ENCODE measurements around the gene SYNE2.

The SYNE2 gene

DNA sequence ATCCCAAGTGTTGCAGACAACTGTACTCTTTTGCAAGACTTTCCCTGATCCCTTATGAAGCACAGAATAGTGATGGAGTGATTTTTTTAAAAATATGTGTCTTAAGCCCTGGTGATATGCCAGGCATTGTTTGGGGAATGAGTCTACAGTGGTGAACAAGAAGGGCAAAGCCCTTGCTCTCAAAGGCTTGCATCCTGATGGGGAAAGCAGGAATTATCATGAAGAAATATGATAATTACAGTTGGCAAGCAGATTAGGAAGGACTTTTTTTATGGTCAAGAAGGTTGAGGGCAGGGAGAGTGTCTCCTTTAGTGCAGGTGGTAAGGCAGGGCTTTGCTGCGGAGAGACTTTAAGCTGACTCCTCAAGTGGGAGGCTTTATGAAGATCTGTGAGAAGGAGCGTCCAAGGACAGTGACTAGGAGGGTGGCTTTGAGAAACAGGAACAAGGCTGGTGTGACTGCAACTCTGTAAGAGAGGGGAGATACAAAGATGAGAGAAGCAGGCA is 100.2 kb downstream of the SYNE2 start:
- no peak for DNase-seq (ENCODE audit: low read depth, low spot score)

DNA sequence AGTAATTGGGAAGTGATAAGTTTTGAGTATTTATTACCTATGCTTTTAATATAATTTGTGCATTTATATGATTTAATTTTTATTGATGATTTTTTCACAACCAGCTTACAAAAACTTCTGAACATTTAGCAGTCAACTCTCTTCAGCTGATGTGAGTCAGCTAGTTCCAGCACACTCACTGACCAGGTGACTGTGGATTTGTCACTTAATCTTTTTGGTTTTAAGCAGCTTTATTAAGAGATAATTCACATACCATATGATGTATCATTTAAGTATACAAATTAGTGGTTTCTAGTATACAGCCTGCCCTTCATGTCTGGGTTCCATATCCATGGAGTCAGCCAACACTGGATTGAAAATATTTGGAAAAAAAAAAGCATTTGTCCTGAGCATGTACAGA is 103.5 kb downstream of the SYNE2 start:
- no peak for DNase-seq (ENCODE audit: low read depth, low spot score)

DNA sequence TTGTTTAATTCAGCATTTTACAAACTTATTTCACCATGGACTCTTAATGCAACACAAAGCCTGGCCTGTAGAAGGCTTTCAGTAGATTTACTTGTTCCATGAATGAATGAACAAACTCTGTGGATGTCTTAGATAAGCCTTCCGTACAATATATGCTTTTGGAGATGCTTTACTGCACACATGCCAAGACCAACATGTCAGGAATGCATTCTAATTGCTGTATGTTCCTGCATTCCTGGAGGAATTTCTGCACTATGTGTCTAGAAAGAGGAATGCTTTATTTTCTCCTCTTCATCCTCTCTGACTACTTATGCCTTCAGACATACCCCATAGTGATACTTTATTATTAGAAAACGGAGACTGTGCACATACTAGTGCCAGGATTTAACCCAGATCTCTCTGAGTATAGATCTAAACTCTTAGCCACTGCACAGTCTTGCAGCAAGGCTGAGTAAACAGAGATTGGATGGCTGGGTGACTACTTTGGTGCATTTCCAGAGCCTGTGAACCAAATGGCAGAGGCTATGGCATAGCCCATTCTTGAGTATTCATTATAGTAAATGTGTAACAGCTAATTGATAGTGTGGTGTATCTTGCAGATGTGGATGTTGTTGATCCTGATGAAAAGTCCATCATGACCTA is 108.2 kb downstream of the SYNE2 start:
- DNase-seq (ENCODE audit: low read depth, low spot score): no peak

GRCh38 chr14:63962906-63963305 is 110.1 kb downstream of the SYNE2 start:
- DNase-seq (ENCODE audit: low read depth, low spot score): no peak

DNA sequence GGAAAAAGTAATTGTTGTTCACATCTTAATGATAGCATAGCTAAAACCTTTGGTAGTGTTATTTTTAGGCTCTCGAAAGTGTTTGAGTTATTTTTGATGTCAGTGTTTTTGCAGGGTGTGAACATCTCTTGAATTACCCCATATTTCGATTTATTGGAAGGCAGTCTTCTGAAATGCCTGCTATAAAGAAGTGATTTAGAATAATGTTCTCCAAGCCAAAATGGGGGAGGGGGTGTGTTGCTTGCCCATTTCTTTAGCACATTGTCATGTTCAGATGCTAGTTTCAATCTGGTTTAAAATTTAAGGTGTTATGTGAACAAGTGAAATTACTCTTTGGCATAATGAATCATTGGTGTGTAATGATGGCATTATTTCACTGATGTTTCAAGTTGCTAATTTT is 110.6 kb downstream of the SYNE2 start:
- DNase-seq (ENCODE audit: low read depth, low spot score): no peak

DNA sequence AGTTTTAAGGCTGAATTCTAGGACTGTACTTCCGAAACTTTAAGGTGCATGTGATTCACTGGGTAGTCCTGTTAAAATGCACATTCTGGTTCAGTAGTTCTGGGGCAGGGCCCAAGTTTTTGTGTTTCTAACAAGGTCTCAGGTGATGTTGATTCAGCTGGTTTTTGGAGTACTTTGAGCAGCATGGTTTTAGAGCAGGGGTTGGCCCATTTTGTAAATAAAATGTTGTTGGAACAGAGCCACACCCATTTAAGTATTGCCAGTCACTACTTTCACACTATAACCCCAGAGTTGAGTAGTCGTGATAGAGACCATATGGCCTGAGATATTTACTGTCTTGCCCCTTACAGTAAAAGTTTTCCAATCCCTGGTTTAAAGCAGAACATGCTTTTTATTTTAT is 111.3 kb downstream of the SYNE2 start:
- no peak for DNase-seq (ENCODE audit: low read depth, low spot score)

GRCh38 chr14:63966407-63966806 is 113.6 kb downstream of the SYNE2 start:
- no peak for DNase-seq (ENCODE audit: low read depth, low spot score)

DNA sequence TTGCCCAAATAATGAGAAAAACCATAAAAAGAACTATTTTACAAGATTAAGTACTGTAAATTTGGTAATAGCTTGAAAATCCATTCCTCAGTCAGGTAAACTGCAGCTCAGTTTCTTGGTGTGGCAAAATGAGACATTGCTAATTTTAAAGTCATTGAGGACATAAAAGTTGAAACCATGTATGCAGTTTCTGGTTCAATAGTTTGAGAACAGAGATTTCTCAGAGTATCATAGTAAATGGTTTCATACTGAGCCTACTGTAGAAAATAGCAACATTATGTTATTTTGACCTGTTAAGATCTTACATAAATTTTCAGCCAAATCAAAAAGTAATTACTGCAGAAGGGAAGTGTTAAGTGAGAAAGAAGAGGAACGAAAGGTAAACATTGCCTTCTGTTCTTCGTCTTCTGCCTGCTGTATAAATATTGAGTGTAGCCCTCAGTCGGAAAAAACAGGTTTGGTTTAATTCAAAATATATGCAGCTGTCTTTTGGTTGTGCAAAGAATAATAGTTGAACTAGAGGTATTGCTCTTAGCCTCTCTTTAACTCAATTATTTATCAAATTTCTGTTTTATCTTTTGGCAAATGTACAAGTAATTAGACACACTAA is 119.6 kb downstream of the SYNE2 start:
- no peak for DNase-seq (ENCODE audit: low read depth, low spot score)

DNA sequence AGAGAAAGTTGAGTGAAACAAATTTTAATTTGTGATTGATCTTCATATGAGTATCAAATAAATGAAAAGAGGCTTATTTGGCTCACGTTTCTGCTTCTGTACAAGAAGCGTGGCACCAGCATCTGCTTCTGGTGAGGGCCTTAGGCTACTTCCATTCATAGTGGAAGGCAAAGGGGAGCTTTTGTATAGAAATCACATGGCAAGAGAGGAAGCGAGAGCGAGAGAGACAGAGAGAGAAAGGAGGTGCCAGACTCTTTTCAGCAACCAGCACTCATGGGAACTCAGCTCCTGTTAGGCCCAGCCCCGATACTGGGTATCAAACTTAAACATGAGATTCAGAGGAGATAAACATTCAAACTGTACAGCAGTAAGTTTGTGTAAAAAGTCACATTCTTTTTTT is 121.4 kb downstream of the SYNE2 start:
- DNase-seq (ENCODE audit: low read depth, low spot score): no peak

GRCh38 chr14:63981569-63981968 is 128.8 kb downstream of the SYNE2 start:
- DNase-seq (ENCODE audit: low read depth, low spot score): no peak

DNA sequence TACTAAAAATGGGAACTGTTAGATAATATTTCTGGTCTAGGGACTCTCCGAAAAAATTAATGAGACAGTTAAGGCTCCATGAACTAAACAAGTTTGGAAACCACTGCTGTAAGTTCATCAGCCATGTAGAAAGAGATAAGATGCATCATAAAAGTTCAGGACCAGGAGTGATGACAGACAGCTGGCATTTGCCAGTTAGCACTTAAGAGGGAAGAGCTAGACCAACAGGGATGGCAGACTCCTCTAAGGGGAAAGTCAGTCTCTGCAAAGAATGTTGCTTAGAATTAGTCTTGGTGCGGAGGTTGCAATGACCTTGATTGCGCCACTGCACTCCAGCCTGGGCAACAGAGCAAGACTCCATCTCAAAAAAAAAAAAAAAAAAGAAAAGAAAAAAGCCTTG is 129.4 kb downstream of the SYNE2 start:
- no peak for DNase-seq (ENCODE audit: low read depth, low spot score)

- DNase-seq (ENCODE audit: low read depth, low spot score): no peak
Measured at GRCh38 chr14:63982629-63983028, 129.8 kb downstream of the SYNE2 start.

GRCh38 chr14:63986789-63987533 is 134.2 kb downstream of the SYNE2 start:
- DNase-seq (ENCODE audit: low read depth, low spot score): no peak

- no peak for DNase-seq (ENCODE audit: low read depth, low spot score)
Measured at GRCh38 chr14:63988579-63988978, 135.8 kb downstream of the SYNE2 start.

DNA sequence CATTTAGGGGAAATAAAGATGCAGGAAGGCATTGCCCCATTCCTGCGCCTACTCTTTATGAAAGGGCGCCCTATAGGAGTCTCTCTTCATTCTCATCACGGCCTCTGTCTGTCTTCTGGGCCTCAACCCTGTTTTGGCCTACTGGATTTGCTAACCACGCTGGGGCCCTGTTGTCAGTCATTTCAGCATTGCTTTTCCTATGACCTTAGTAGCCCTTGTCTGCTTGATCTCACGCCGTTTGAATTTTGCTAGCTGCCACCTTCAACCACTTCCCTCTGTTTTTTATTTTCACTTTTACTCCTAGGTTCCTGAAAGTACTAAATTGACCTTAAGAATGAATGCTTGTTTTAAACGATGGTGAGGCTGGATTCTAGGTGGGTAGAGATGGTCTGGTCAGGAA is 139.0 kb downstream of the SYNE2 start:
- no peak for DNase-seq (ENCODE audit: low read depth, low spot score)

- no peak for DNase-seq (ENCODE audit: low read depth, low spot score)
Measured at GRCh38 chr14:63992858-63993257, 140.1 kb downstream of the SYNE2 start.

DNA sequence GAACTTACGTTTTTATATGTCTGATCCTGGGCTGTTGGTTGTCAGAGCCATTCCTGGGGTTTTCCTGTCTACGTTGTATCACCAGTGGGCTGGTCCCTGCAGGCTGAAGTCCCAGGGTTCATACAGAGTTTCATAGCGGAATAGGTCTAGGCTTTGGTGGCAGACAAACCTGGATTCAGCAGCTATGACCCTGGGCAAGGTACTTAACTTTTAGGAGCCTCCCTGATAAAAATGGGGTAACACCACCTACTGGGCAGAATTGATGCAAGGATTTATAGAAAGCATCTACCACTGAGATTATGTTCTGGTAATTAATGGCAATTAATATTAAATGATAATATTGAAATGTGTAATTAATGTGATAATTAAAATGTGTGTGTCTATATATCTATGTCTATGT is 141.2 kb downstream of the SYNE2 start:
- no peak for DNase-seq (ENCODE audit: low read depth, low spot score)

DNA sequence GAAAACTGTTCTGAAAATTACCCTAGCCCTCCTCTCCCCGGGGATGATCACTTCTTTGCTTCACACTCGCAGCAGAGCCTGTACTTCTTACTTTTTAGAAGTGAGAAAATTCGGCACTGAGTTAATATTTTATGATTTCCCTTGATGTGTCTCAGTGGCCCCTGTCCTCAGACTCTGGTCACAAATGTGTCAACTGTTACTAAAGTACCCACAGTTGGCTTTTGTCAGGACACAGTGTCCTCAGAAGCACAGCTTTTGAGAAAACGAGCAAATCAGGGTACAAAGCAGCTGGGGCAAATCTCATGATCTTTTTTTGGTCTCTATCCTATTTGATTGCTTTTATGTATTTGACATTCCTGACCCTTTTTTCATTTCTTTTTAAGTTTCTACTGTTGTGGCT is 142.5 kb downstream of the SYNE2 start:
- no peak for DNase-seq (ENCODE audit: low read depth, low spot score)

DNA sequence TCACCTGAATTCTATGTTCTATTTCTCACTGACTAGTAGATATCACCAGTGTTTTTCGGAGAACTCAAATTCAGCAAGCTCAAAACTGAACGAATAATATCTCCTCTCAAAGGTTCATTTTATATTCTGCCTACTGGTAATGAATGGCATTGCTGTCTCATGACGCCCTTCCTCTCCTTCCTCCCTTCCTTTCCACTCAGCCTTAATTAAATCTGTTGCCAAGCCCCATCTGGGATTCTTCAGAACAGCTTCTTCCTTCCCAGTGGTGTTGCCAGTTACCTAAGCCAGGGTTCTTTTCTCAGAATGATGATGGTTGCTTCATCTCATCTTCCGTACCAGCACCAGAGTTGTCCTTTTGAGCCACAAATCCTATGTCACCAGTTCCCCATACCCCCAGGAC is 143.2 kb downstream of the SYNE2 start:
- DNase-seq (ENCODE audit: low read depth, low spot score): no peak

DNA sequence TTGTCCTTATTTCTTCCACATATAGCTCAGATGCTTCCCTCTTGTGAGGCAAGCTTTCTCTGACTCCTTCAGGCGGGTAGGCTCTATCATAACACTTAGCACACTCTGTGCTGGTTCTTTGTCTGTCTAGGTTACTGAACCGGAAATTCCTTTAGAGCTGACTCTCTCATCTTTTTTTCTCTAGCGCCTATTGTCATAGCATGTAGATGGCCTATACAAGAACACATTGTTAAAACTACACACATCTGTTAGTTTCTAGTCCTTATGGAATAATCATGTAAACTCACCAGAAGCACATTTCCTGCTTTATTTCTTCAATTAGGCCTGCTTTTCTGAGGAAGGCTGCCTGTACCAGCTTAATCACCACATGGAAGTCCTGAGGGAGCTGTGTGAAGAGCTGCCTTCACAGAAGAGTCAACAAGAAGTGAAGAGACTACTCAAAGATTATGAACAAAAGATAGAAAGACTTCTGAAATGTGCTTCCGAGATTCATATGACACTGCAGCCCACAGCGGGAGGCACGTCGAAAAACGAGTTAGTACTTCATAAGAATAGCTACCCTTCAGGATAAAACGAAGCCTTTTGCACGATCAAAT is 143.9 kb downstream of the SYNE2 start:
- DNase-seq (ENCODE audit: low read depth, low spot score): no peak

DNA sequence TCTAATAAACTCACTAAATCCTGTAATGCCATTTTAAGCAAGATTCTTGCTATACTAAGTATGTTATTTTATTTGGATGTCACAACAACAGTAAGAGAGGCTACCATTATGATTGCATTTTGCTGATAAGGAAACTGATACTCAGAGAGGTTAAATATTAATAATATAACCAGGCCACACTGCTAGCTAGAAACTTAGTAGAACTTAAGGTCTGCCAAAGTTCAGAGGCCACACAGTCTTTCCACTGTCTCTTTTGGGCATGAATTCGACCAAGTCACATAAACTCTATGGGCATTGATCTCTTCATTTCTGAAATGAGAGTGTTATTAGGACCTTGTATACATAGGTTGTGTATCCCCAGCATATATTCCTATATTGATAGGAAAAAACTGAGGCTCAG is 147.9 kb downstream of the SYNE2 start:
- no peak for DNase-seq (ENCODE audit: low read depth, low spot score)

GRCh38 chr14:64005822-64006221 is 153.0 kb downstream of the SYNE2 start:
- no peak for DNase-seq (ENCODE audit: low read depth, low spot score)

- DNase-seq (ENCODE audit: low read depth, low spot score): no peak
Measured at GRCh38 chr14:64008016-64008415, 155.2 kb downstream of the SYNE2 start.

All from smooth muscle cell of the brain vasculature (primary cell).